WTC11 (cell line): ENCODE measurements around the gene TRIM40.

Experiments
- FOXK1 ChIP-seq: sonication (generic); formaldehyde crosslinking; IDR thresholded peaks from 2 replicates; pipeline ENCODE4 v1.8.0; 2022; ENCODE audit warnings: mild to moderate bottlenecking, moderate library complexity, missing genetic modification reagents
- MXD4 ChIP-seq: fragments of 250-450 bp; sonication (Bioruptor Pico); IDR thresholded peaks from 2 replicates; pipeline ENCODE4 v1.8.0; 2021; ENCODE audit warnings: mild to moderate bottlenecking, moderate library complexity, borderline replicate concordance
- NR3C1 ChIP-seq: sonication (generic); formaldehyde crosslinking; conservative IDR thresholded peaks from 2 replicates; pipeline ENCODE4 v1.8.1; 2023; ENCODE audit warnings: low read depth, mild to moderate bottlenecking, missing genetic modification reagents
- RELA ChIP-seq: sonication (generic); formaldehyde crosslinking; IDR thresholded peaks from 2 replicates; pipeline ENCODE4 v1.8.1; 2022; ENCODE audit warnings: missing genetic modification reagents, mild to moderate bottlenecking, borderline replicate concordance
- SP1 ChIP-seq: sonication (generic); formaldehyde crosslinking; conservative IDR thresholded peaks from 2 replicates; pipeline ENCODE4 v1.8.1; 2022; ENCODE audit warnings: missing genetic modification reagents
- TEAD1 ChIP-seq: sonication (generic); formaldehyde crosslinking; IDR thresholded peaks from 2 replicates; pipeline ENCODE4 v1.8.0; 2022; ENCODE audit warnings: mild to moderate bottlenecking, missing genetic modification reagents
- ZBTB21 ChIP-seq: sonication (generic); formaldehyde crosslinking; IDR thresholded peaks from 2 replicates; pipeline ENCODE4 v1.8.1; 2023; ENCODE audit warnings: mild to moderate bottlenecking, missing genetic modification reagents, borderline replicate concordance
- TF ChIP-seq, protein P1 (sequence below): fragments of 250-450 bp; sonication (Bioruptor Pico); IDR thresholded peaks from 2 replicates; pipeline ENCODE4 v2.1.2; 2022; ENCODE audit warnings: mild to moderate bottlenecking, moderate library complexity
- TF ChIP-seq, protein P2 (sequence below): fragments of 200-600 bp; IDR thresholded peaks from 2 replicates; pipeline ENCODE4 v1.8.0; 2022; ENCODE audit warnings: antibody characterized with exemption
- TF ChIP-seq, protein P3 (sequence below): sonication (generic); formaldehyde crosslinking; IDR thresholded peaks from 2 replicates; pipeline ENCODE4 v1.8.1; 2022; ENCODE audit warnings: missing genetic modification reagents, borderline replicate concordance
- TF ChIP-seq, protein P4 (sequence below): sonication (generic); formaldehyde crosslinking; conservative IDR thresholded peaks from 2 replicates; pipeline ENCODE4 v1.8.1; 2023; ENCODE audit warnings: mild to moderate bottlenecking, low read depth, missing genetic modification reagents, moderate library complexity

DNA sequence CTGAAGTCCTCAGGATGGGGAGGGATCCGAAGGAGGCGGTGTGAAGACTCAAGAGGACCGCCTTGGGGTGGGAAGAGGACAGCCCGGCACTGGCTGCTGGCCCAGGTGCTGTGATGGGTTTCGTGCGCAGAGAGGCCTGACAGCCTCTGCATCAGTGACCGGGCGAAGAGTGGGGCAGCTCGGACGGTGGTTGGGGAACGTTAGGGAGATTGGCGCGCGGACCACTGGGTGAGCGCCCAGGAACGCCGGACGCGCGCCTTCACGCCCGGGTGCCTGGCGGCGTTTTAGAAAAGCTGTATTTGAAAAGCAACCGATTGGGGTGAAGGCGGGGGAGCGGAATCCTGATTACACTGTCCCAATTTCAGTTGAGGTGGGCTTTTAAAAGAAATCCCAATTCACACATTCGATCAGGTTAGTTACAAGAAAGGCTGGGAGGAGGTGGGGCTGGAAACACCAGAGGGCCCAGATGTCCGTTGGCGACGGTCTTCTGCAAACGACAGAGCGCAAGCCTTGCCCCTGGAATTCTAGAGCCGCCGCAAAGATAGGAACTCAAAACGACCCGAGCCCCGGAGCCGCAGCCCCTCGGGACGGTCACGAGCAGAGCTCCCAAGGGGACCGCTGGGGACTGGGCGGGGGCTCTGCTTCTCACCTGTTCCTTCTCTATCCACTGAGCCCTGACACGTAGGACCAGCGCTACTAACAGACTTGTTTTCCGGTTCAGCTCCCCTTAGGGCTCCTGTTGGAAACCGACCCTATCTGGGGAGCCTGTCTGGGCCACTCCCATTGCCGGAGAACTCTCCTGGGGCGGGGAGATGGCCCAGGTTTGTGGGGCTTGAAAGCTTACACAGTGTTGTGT, 8.5 kb upstream of the TRIM40 start:
- TF ChIP-seq, protein P1, sequence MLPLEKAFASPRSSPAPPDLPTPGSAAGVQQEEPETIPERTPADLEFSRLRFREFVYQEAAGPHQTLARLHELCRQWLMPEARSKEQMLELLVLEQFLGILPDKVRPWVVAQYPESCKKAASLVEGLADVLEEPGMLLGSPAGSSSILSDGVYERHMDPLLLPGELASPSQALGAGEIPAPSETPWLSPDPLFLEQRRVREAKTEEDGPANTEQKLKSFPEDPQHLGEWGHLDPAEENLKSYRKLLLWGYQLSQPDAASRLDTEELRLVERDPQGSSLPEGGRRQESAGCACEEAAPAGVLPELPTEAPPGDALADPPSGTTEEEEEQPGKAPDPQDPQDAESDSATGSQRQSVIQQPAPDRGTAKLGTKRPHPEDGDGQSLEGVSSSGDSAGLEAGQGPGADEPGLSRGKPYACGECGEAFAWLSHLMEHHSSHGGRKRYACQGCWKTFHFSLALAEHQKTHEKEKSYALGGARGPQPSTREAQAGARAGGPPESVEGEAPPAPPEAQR (CRISPR knock-in tag) = no peak
- no peak for TF ChIP-seq ZBTB21 (CRISPR knock-in tag)
- no peak for TF ChIP-seq TEAD1 (CRISPR knock-in tag)
- TF ChIP-seq RELA (CRISPR knock-in tag) = no peak
- TF ChIP-seq, protein P2, sequence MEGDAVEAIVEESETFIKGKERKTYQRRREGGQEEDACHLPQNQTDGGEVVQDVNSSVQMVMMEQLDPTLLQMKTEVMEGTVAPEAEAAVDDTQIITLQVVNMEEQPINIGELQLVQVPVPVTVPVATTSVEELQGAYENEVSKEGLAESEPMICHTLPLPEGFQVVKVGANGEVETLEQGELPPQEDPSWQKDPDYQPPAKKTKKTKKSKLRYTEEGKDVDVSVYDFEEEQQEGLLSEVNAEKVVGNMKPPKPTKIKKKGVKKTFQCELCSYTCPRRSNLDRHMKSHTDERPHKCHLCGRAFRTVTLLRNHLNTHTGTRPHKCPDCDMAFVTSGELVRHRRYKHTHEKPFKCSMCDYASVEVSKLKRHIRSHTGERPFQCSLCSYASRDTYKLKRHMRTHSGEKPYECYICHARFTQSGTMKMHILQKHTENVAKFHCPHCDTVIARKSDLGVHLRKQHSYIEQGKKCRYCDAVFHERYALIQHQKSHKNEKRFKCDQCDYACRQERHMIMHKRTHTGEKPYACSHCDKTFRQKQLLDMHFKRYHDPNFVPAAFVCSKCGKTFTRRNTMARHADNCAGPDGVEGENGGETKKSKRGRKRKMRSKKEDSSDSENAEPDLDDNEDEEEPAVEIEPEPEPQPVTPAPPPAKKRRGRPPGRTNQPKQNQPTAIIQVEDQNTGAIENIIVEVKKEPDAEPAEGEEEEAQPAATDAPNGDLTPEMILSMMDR = no peak
- TF ChIP-seq MXD4 = no peak
- TF ChIP-seq NR3C1 (CRISPR knock-in tag) = no peak
- TF ChIP-seq, protein P3, sequence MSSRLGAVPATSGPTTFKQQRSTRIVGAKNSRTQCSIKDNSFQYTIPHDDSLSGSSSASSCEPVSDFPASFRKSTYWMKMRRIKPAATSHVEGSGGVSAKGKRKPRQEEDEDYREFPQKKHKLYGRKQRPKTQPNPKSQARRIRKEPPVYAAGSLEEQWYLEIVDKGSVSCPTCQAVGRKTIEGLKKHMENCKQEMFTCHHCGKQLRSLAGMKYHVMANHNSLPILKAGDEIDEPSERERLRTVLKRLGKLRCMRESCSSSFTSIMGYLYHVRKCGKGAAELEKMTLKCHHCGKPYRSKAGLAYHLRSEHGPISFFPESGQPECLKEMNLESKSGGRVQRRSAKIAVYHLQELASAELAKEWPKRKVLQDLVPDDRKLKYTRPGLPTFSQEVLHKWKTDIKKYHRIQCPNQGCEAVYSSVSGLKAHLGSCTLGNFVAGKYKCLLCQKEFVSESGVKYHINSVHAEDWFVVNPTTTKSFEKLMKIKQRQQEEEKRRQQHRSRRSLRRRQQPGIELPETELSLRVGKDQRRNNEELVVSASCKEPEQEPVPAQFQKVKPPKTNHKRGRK (CRISPR knock-in tag) = no peak
- TF ChIP-seq SP1 (CRISPR knock-in tag) = no peak
- TF ChIP-seq, protein P4, sequence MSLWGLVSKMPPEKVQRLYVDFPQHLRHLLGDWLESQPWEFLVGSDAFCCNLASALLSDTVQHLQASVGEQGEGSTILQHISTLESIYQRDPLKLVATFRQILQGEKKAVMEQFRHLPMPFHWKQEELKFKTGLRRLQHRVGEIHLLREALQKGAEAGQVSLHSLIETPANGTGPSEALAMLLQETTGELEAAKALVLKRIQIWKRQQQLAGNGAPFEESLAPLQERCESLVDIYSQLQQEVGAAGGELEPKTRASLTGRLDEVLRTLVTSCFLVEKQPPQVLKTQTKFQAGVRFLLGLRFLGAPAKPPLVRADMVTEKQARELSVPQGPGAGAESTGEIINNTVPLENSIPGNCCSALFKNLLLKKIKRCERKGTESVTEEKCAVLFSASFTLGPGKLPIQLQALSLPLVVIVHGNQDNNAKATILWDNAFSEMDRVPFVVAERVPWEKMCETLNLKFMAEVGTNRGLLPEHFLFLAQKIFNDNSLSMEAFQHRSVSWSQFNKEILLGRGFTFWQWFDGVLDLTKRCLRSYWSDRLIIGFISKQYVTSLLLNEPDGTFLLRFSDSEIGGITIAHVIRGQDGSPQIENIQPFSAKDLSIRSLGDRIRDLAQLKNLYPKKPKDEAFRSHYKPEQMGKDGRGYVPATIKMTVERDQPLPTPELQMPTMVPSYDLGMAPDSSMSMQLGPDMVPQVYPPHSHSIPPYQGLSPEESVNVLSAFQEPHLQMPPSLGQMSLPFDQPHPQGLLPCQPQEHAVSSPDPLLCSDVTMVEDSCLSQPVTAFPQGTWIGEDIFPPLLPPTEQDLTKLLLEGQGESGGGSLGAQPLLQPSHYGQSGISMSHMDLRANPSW (CRISPR knock-in tag) = no peak
- TF ChIP-seq FOXK1 (CRISPR knock-in tag) = no peak
